Activated B cell treated with CpG ODN at 0.5 μM for 24 hours (primary cell): ENCODE results near the gene TMEM117. TPM values are rescaled to one million over a fixed set of nuclear protein-coding genes. Genes with fewer than 3 reads are reported as not detected.
"Not testable (repeated sequence)": the region's sequence is repeated elsewhere in the genome, so short reads cannot be mapped to it uniquely, and the experiment has no call there.

Experiments used
- ATAC-seq: fragments of 200-7000 bp; cut with Tn5 transposase; one replicate; pipeline ENCODE4 v1.10.0; 2021; ENCODE audit warnings: low read depth, mild to moderate bottlenecking, moderate library complexity
- CTCF ChIA-PET: fragments of 350-600 bp; sonication (Branson Sonifier 250); formaldehyde crosslinking; loops from one replicate; lab custom pipeline; 2021; ENCODE audit warnings: antibody characterized with exemption; lab: Charles Lee
- POLR2A ChIA-PET: fragments of 350-600 bp; sonication (Branson Sonifier 250); formaldehyde crosslinking; loops from one replicate; lab custom pipeline; 2021; ENCODE audit warnings: antibody characterized with exemption; lab: Charles Lee
- DNase-seq: peaks from one replicate; pipeline ENCODE4 v3.0.0; 2022
- H3K27ac Mint-ChIP-seq: one replicate; pipeline ENCODE4 v1.8.0; 2020; ENCODE audit warnings: mixed read lengths
- H3K27me3 Mint-ChIP-seq: one replicate; pipeline ENCODE4 v1.8.0; 2021; ENCODE audit warnings: mixed read lengths
- H3K36me3 Mint-ChIP-seq: one replicate; pipeline ENCODE4 v1.8.0; 2021; ENCODE audit warnings: low read depth, mixed read lengths
- H3K4me1 Mint-ChIP-seq: one replicate; pipeline ENCODE4 v1.8.0; 2021; ENCODE audit warnings: mixed read lengths
- H3K4me3 Mint-ChIP-seq: one replicate; pipeline ENCODE4 v1.8.0; 2020; ENCODE audit warnings: mild to moderate bottlenecking, mixed read lengths
- H3K9me3 Mint-ChIP-seq: one replicate; pipeline ENCODE4 v1.8.0; 2020; ENCODE audit warnings: mixed read lengths
- CTCF ChIP-seq: fragments of 200-600 bp; IDR thresholded peaks from one replicate; pipeline ENCODE4 v1.8.0; 2022; ENCODE audit warnings: antibody characterized with exemption, mild to moderate bottlenecking
- intact Hi-C: fragments of 100-400 bp; cut with micrococcal nuclease; formaldehyde crosslinking; loops from one replicate; pipeline ENCODE4 v1.15.1; 2024
- total RNA-seq: library from RNA; stranded (reverse); gene quantifications from 2 replicates; pipeline ENCODE4 v1.2.3, GENCODE V29; 2022

TMEM117 gene
- total RNA-seq, 1 donor from 2014 or later = 4.8 TPM

- H3K4me1 Mint-ChIP-seq = peaks cover 17% of the 10 kb centered on the region
- TF ChIP-seq CTCF = no peak
- H3K4me3 Mint-ChIP-seq = peak overlapping the region; percentile 84
- ChIA-PET POLR2A (interaction anchor here (0.9 to 5.1 kb wide), 3 partner anchors 31 to 78 kb away, joined by 3 to 45 read pairs (median 13); partner anchors contain the start of genes IRAK4, PUS7L and TWF1), CTCF (interaction anchor here (1.0 kb wide), 1 partner anchor 46 kb away, joined by 4 read pairs; no protein-coding TSS in a partner anchor)
- intact Hi-C loops = loop anchor here (1.0 to 5.0 kb wide), 4 partner anchors 8 to 78 kb away; partner anchors contain the start of genes IRAK4, PUS7L and TWF1
- no peaks in the 10 kb centered on the region for H3K27me3 Mint-ChIP-seq
- ATAC-seq = peak; percentile 33
- no peak for DNase-seq
- no peaks in the 10 kb centered on the region for H3K9me3 Mint-ChIP-seq
- no peaks in the 10 kb centered on the region for H3K36me3 Mint-ChIP-seq
- peak overlapping the region; percentile 84 for H3K27ac Mint-ChIP-seq
Measured at GRCh38 chr12:43836475-43836989, 651 bp downstream of the TMEM117 start.

- no peaks in the 10 kb centered on the region for H3K27me3 Mint-ChIP-seq
- no peaks in the 10 kb centered on the region for H3K9me3 Mint-ChIP-seq
- ChIA-PET CTCF (no interaction called here), POLR2A (interaction anchor here (1.4 kb wide), 1 partner anchor 34 kb away, joined by 4 read pairs; the partner anchor contains the start of gene TWF1)
- H3K36me3 Mint-ChIP-seq = peaks cover 5% of the 10 kb centered on the region
- TF ChIP-seq CTCF = no peak
- no peak for DNase-seq
- H3K27ac Mint-ChIP-seq = no peak overlapping the region
- no peak for ATAC-seq
- intact Hi-C loops = no loop called here
- no peak overlapping the region for H3K4me3 Mint-ChIP-seq
- H3K4me1 Mint-ChIP-seq = peaks cover 11% of the 10 kb centered on the region
Measured at GRCh38 chr12:43840338-43840737, 4.5 kb downstream of the TMEM117 start.

GRCh38 chr12:43841253-43841652 is 5.4 kb downstream of the TMEM117 start:
- H3K36me3 Mint-ChIP-seq = peaks cover 12% of the 10 kb centered on the region
- TF ChIP-seq CTCF = no peak
- DNase-seq (no peak), ATAC-seq (no peak)
- H3K9me3 Mint-ChIP-seq = no peaks in the 10 kb centered on the region
- H3K27me3 Mint-ChIP-seq = no peaks in the 10 kb centered on the region
- no peak overlapping the region for H3K27ac Mint-ChIP-seq
- ChIA-PET CTCF (no interaction called here), POLR2A (no interaction called here)
- intact Hi-C loops = no loop called here
- no peak overlapping the region for H3K4me3 Mint-ChIP-seq
- peaks cover 9% of the 10 kb centered on the region for H3K4me1 Mint-ChIP-seq

- H3K4me3 Mint-ChIP-seq = no peak overlapping the region
- H3K4me1 Mint-ChIP-seq = no peaks in the 10 kb centered on the region
- ChIA-PET POLR2A (no interaction called here), CTCF (no interaction called here)
- TF ChIP-seq CTCF = no peak
- ATAC-seq (no peak), DNase-seq (no peak)
- intact Hi-C loops = no loop called here
- peaks cover 18% of the 10 kb centered on the region for H3K36me3 Mint-ChIP-seq
- no peaks in the 10 kb centered on the region for H3K27me3 Mint-ChIP-seq
- H3K27ac Mint-ChIP-seq = no peak overlapping the region
- H3K9me3 Mint-ChIP-seq = no peaks in the 10 kb centered on the region
Measured at GRCh38 chr12:43842259-43842658, 6.4 kb downstream of the TMEM117 start.

GRCh38 chr12:43847425-43848225 is 11.7 kb downstream of the TMEM117 start:
- H3K4me1 Mint-ChIP-seq, H3K27me3 Mint-ChIP-seq, CTCF ChIA-PET, DNase-seq, POLR2A ChIA-PET, ATAC-seq, intact Hi-C loops, H3K27ac Mint-ChIP-seq, H3K9me3 Mint-ChIP-seq, H3K4me3 Mint-ChIP-seq: not testable (repeated sequence)
- peaks cover 34% of the 10 kb centered on the region for H3K36me3 Mint-ChIP-seq
